IMR-90 (cell line): ENCODE data around the gene PCA3. TPM values are rescaled to one million over a fixed set of nuclear protein-coding genes. Genes with fewer than 3 reads are reported as not detected.

Experiments used
- ATAC-seq: fragments of 200-7000 bp; cut with Tn5 transposase; 2 replicates; pipeline ENCODE4 v1.9.1; 2020; ENCODE audit warnings: low read depth, mild to moderate bottlenecking, moderate library complexity
- BruUV-seq: library from RNA; stranded (reverse); fragments of 400-500 nt; replicated peaks from 2 replicates; lab custom pipeline; 2021; lab: Mats Ljungman, UMichigan
- CTCF ChIA-PET: fragments of 300-600 bp; formaldehyde crosslinking; extraction: SDS; loops from one replicate; lab custom pipeline; 2021; ENCODE audit warnings: antibody characterized with exemption; lab: Yijun Ruan, JAX
- POLR2A ChIA-PET: fragments of 300-600 bp; sonication (Branson Sonifier 250); formaldehyde crosslinking; loops from one replicate; lab custom pipeline; 2022; ENCODE audit warnings: antibody characterized with exemption; ENCODE audit not compliant: unreplicated experiment; lab: Charles Lee
- DNase-seq: peaks from one replicate; pipeline ENCODE4 v3.0.0; 2013
- H2AFZ ChIP-seq: replicated peaks from 2 replicates; pipeline ENCODE3; 2013; ENCODE audit warnings: low read length, mild to moderate bottlenecking; ENCODE audit not compliant: poor library complexity
- H2AK5ac ChIP-seq: 2 replicates; pipeline ENCODE4 v1.6.1; 2013; ENCODE audit warnings: low read depth, low read length, inconsistent platforms
- H2AK9ac ChIP-seq: replicated peaks from 2 replicates; pipeline ENCODE3; 2013; ENCODE audit warnings: mild to moderate bottlenecking, low read depth, low read length, moderate library complexity; ENCODE audit not compliant: poor library complexity
- H2BK120ac ChIP-seq: 2 replicates; pipeline ENCODE4 v1.6.1; 2013; ENCODE audit warnings: low read depth, low read length, inconsistent platforms
- H2BK15ac ChIP-seq: 3 replicates; pipeline ENCODE4 v1.6.1; 2013; ENCODE audit warnings: low read depth, low read length, inconsistent platforms
- H2BK20ac ChIP-seq: 2 replicates; pipeline ENCODE4 v1.6.1; 2013; ENCODE audit warnings: low read depth, mild to moderate bottlenecking, inconsistent platforms, low read length, moderate library complexity
- H2BK5ac ChIP-seq: 2 replicates; pipeline ENCODE4 v1.6.1; 2013; ENCODE audit warnings: mild to moderate bottlenecking, low read depth, low read length, inconsistent platforms; ENCODE audit not compliant: poor library complexity, severe bottlenecking
- H3K14ac ChIP-seq: replicated peaks from 2 replicates; pipeline ENCODE4 v1.6.1; 2013; ENCODE audit warnings: low read depth, low read length, inconsistent platforms
- H3K18ac ChIP-seq: 2 replicates; pipeline ENCODE4 v1.6.1; 2013; ENCODE audit warnings: low read depth, low read length, control low read depth
- H3K23ac ChIP-seq: 2 replicates; pipeline ENCODE4 v1.6.1; 2013; ENCODE audit warnings: low read depth, low read length, inconsistent platforms
- H3K27ac ChIP-seq: 2 replicates; pipeline ENCODE4 v1.5.1; 2013; ENCODE audit warnings: mild to moderate bottlenecking, control low read depth, low read length; ENCODE audit not compliant: insufficient read depth
- H3K27me3 ChIP-seq: 2 replicates; pipeline ENCODE4 v1.6.1; 2013; ENCODE audit warnings: low read length; ENCODE audit not compliant: control insufficient read depth, insufficient read depth
- H3K36me3 ChIP-seq: 2 replicates; pipeline ENCODE4 v1.6.1; 2013; ENCODE audit warnings: low read length, mixed read lengths; ENCODE audit not compliant: control insufficient read depth, insufficient read depth
- H3K4ac ChIP-seq: 2 replicates; pipeline ENCODE4 v1.6.1; 2013; ENCODE audit warnings: low read depth, low read length, inconsistent platforms
- H3K4me1 ChIP-seq: 2 replicates; pipeline ENCODE4 v1.6.1; 2013; ENCODE audit warnings: low read length, mixed read lengths; ENCODE audit not compliant: control insufficient read depth, insufficient read depth
- H3K4me2 ChIP-seq: 2 replicates; pipeline ENCODE4 v1.6.1; 2013; ENCODE audit warnings: low read depth, mild to moderate bottlenecking, control low read depth, low read length, moderate library complexity
- H3K4me3 ChIP-seq: 2 replicates; pipeline ENCODE4 v1.5.1; 2013; ENCODE audit warnings: low read depth, mild to moderate bottlenecking, control low read depth, low read length, moderate library complexity; ENCODE audit not compliant: insufficient read depth
- H3K56ac ChIP-seq: 2 replicates; pipeline ENCODE4 v1.6.1; 2013; ENCODE audit warnings: low read length, inconsistent platforms; ENCODE audit not compliant: insufficient read depth; ENCODE audit errors: extremely low read depth
- H3K79me1 ChIP-seq, 2 experiments: 2 replicates each; pipeline ENCODE4 v1.6.1; 2013; ENCODE audit warnings: low read length in 2 of 2, inconsistent platforms in 1 of 2, low read depth in 1 of 2
- H3K9ac ChIP-seq: 2 replicates; pipeline ENCODE4 v1.6.1; 2013; ENCODE audit warnings: low read depth, low read length, control low read depth
- H3K9me1 ChIP-seq: 2 replicates; pipeline ENCODE4 v1.6.1; 2013; ENCODE audit warnings: low read length, inconsistent platforms; ENCODE audit not compliant: insufficient read depth
- H3K9me3 ChIP-seq: 2 replicates; pipeline ENCODE4 v1.6.1; 2013; ENCODE audit warnings: low read length; ENCODE audit not compliant: control insufficient read depth, insufficient read depth
- H4K20me1 ChIP-seq: 2 replicates; pipeline ENCODE4 v1.6.1; 2013; ENCODE audit warnings: low read length, inconsistent platforms; ENCODE audit not compliant: insufficient read depth
- H4K5ac ChIP-seq: 2 replicates; pipeline ENCODE4 v1.6.1; 2013; ENCODE audit warnings: mild to moderate bottlenecking, low read depth, low read length, control low read depth
- H4K8ac ChIP-seq, 2 experiments: 2 replicates each; pipeline ENCODE4 v1.6.1; 2013; ENCODE audit warnings: low read depth in 2 of 2, low read length in 2 of 2, control low read depth in 1 of 2, inconsistent platforms in 1 of 2
- H4K91ac ChIP-seq: 2 replicates; pipeline ENCODE4 v1.6.1; 2013; ENCODE audit warnings: low read depth, low read length, inconsistent platforms; ENCODE audit not compliant: insufficient read depth
- BHLHE40 ChIP-seq: fragments of 150-350 bp; IDR thresholded peaks from 2 replicates; pipeline ENCODE4 v1.6.1; 2016; ENCODE audit warnings: mild to moderate bottlenecking, low read depth, low read length
- CEBPB ChIP-seq: IDR thresholded peaks from 2 replicates; pipeline ENCODE4 v1.6.1; 2012; ENCODE audit warnings: low read depth, low read length, improper control_type of control experiment
- CHD1 ChIP-seq: IDR thresholded peaks from 2 replicates; pipeline ENCODE4 v1.6.1; 2012; ENCODE audit warnings: low read depth, low read length, improper control_type of control experiment
- ELK1 ChIP-seq: fragments of 150-350 bp; IDR thresholded peaks from 2 replicates; pipeline ENCODE4 v1.6.1; 2016; ENCODE audit warnings: low read depth, mild to moderate bottlenecking, low read length, moderate library complexity, borderline replicate concordance
- FOS ChIP-seq: fragments of 150-350 bp; IDR thresholded peaks from 2 replicates; pipeline ENCODE4 v1.6.1; 2016; ENCODE audit warnings: low read depth, low read length
- MAFK ChIP-seq: IDR thresholded peaks from 2 replicates; pipeline ENCODE4 v1.6.1; 2012; ENCODE audit warnings: low read depth, low read length, improper control_type of control experiment
- MAZ ChIP-seq: IDR thresholded peaks from 2 replicates; pipeline ENCODE4 v1.6.1; 2012; ENCODE audit warnings: low read depth, mild to moderate bottlenecking, low read length, improper control_type of control experiment, moderate library complexity, borderline replicate concordance
- MXI1 ChIP-seq: IDR thresholded peaks from 2 replicates; pipeline ENCODE4 v1.6.1; 2012; ENCODE audit warnings: low read depth, mild to moderate bottlenecking, low read length, moderate library complexity, borderline replicate concordance
- NFE2L2 ChIP-seq: fragments of 150-350 bp; IDR thresholded peaks from 2 replicates; pipeline ENCODE4 v1.6.1; 2016; ENCODE audit warnings: low read depth, mild to moderate bottlenecking, low read length
- POLR2A ChIP-seq: IDR thresholded peaks from 2 replicates; pipeline ENCODE4 v1.6.1; 2012; ENCODE audit warnings: mild to moderate bottlenecking, low read depth, low read length
- RAD21 ChIP-seq: IDR thresholded peaks from 2 replicates; pipeline ENCODE4 v1.6.1; 2012; ENCODE audit warnings: low read length, improper control_type of control experiment
- RCOR1 ChIP-seq: IDR thresholded peaks from 2 replicates; pipeline ENCODE4 v1.6.1; 2012; ENCODE audit warnings: mild to moderate bottlenecking, low read length, improper control_type of control experiment; ENCODE audit not compliant: insufficient replicate concordance
- RFX5 ChIP-seq: IDR thresholded peaks from 2 replicates; pipeline ENCODE4 v1.8.0; 2012; ENCODE audit warnings: low read depth, mild to moderate bottlenecking, low read length, moderate library complexity
- SMC3 ChIP-seq: fragments of 150-350 bp; IDR thresholded peaks from 2 replicates; pipeline ENCODE4 v1.6.1; 2016; ENCODE audit warnings: low read depth, mild to moderate bottlenecking, antibody characterized with exemption, low read length, moderate library complexity
- USF2 ChIP-seq: fragments of 150-350 bp; IDR thresholded peaks from 2 replicates; pipeline ENCODE4 v1.6.1; 2017; ENCODE audit warnings: mild to moderate bottlenecking, antibody characterized with exemption, low read length, low read depth
- WGBS, 2 experiments: methylation state at CpG; one replicate each; pipeline versions ENCODE4 v1.1.5 to v1.1.7; 2013; ENCODE audit warnings: missing lambda C conversion rate in 2 of 2; ENCODE audit not compliant: insufficient read length in 1 of 2; ENCODE audit errors: extremely low coverage in 2 of 2; 5-methylcytosine and 5-hydroxymethylcytosine counted together
- dilution Hi-C: fragments of 300-500 bp; cut with HindIII; formaldehyde crosslinking; loops from one replicate; pipeline ENCODE4 v1.14.3; 2018; ENCODE audit warnings: low sequenced_read_pairs; ENCODE audit not compliant: unreplicated experiment
- in situ Hi-C: fragments of 300-500 bp; cut with MboI; formaldehyde crosslinking; loops from 3 replicates; pipeline ENCODE4 v1.14.3; 2019; ENCODE audit warnings: low sequenced_read_pairs, inconsistent platforms, mixed read lengths
- intact Hi-C: fragments of 100-400 bp; cut with micrococcal nuclease; formaldehyde crosslinking; loops from 2 replicates; pipeline ENCODE4 v1.10.0; 2022
- polyA plus RNA-seq, 3 experiments: library from polyadenylated mRNA; depleted of rRNA; stranded (reverse); fragments of >200 nt; gene quantifications; 2 replicates each; pipeline ENCODE4 v1.2.3, GENCODE V29; 2012; ENCODE audit warnings: low replicate concordance in 1 of 3
- total RNA-seq: library from RNA; depleted of rRNA; stranded (reverse); fragments of >200 nt; gene quantifications from 2 replicates; pipeline ENCODE4 v1.2.3, GENCODE V29; 2012
- TF ChIP-seq, protein P1 (sequence below): conservative IDR thresholded peaks from 2 replicates; pipeline ENCODE4 v1.5.1; 2012; ENCODE audit warnings: mild to moderate bottlenecking, low read depth, low read length, improper control_type of control experiment

Gene PCA3
- total and polyA plus RNA-seq, 2 of the 4 experiments (the other 2 are of a cell fraction), result not detected

- Histone ChIP-seq H3K4me2 (no peak overlapping the region), H4K5ac (no peak overlapping the region), H2BK5ac (no peak overlapping the region), H3K18ac (no peak overlapping the region), H4K8ac (no peak overlapping the region), H3K14ac (no peak overlapping the region), H3K4ac (no peak overlapping the region), H2BK15ac (no peak overlapping the region), H3K9me1 (no peaks in the 10 kb centered on the region), H3K27ac (no peak overlapping the region), H4K91ac (no peak overlapping the region), H3K23ac (no peak overlapping the region), H3K27me3 (no peaks in the 10 kb centered on the region; the same call in 1 of the 2 replicates), H3K56ac (no peak overlapping the region), H3K79me1 (no peaks in the 10 kb centered on the region), H2AK9ac (no peak overlapping the region), H2BK20ac (no peak overlapping the region), H3K9me3 (no peaks in the 10 kb centered on the region), H2BK120ac (no peak overlapping the region), H3K4me1 (no peaks in the 10 kb centered on the region), H4K20me1 (no peaks in the 10 kb centered on the region), H2AK5ac (no peak overlapping the region), H3K36me3 (no peaks in the 10 kb centered on the region), H3K9ac (no peak overlapping the region), H2AFZ (no peak overlapping the region), H3K4me3 (no peak overlapping the region)
- CTCF ChIA-PET, result interaction anchor here (0.9 kb wide), 1 partner anchor 92 kb away, joined by 3 read pairs; no protein-coding TSS in a partner anchor
- DNase-seq, result no peak
- BruUV-seq, result no TSS peak
- in situ Hi-C loops (loop anchor here (25.0 kb wide), 1 partner anchor 831 kb away; the partner anchor contains the start of gene PCSK5), intact Hi-C loops (no loop called here), dilution Hi-C loops (no loop called here)
- ATAC-seq, result no peak
- POLR2A ChIA-PET, result no interaction called here
- WGBS, 2 experiments, result 69% methylated on average over 1 of the region's 4 CpGs; no CpG with 5 or more reads in 1 of the 2 experiments
- TF ChIP-seq USF2, result no peak
- no peak for TF ChIP-seq MAZ
- TF ChIP-seq NFE2L2, result no peak
- no peak for TF ChIP-seq RCOR1
- TF ChIP-seq RAD21, result no peak
- TF ChIP-seq CHD1, result no peak
- TF ChIP-seq RFX5, result no peak
- TF ChIP-seq ELK1, result no peak
- TF ChIP-seq FOS, result no peak
- no peak for TF ChIP-seq POLR2A
- TF ChIP-seq SMC3, result no peak
- TF ChIP-seq, protein P1, sequence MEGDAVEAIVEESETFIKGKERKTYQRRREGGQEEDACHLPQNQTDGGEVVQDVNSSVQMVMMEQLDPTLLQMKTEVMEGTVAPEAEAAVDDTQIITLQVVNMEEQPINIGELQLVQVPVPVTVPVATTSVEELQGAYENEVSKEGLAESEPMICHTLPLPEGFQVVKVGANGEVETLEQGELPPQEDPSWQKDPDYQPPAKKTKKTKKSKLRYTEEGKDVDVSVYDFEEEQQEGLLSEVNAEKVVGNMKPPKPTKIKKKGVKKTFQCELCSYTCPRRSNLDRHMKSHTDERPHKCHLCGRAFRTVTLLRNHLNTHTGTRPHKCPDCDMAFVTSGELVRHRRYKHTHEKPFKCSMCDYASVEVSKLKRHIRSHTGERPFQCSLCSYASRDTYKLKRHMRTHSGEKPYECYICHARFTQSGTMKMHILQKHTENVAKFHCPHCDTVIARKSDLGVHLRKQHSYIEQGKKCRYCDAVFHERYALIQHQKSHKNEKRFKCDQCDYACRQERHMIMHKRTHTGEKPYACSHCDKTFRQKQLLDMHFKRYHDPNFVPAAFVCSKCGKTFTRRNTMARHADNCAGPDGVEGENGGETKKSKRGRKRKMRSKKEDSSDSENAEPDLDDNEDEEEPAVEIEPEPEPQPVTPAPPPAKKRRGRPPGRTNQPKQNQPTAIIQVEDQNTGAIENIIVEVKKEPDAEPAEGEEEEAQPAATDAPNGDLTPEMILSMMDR, result no peak
- no peak for TF ChIP-seq MXI1
- no peak for TF ChIP-seq MAFK
- TF ChIP-seq BHLHE40, result no peak
- TF ChIP-seq CEBPB, result no peak
Measured at GRCh38 chr9:76718166-76718565, 46.1 kb upstream of the PCA3 start.
